CD4-positive, alpha-beta T cell (primary cell): ENCODE measurements around the gene AP1G1. TPM values are rescaled to one million over a fixed set of nuclear protein-coding genes. Genes with fewer than 3 reads are reported as not detected.
"Not testable (repeated sequence)": the region's sequence is repeated elsewhere in the genome, so short reads cannot be mapped to it uniquely, and the experiment has no call there.

ENCODE experiments used
- ATAC-seq: fragments of 200-7000 bp; cut with Tn5 transposase; one replicate; pipeline ENCODE4 v1.10.0; 2022; ENCODE audit warnings: mild to moderate bottlenecking; ENCODE audit not compliant: poor library complexity
- CTCF ChIA-PET: fragments of 350-600 bp; sonication (Branson Sonifier 250); formaldehyde crosslinking; loops from one replicate; lab custom pipeline; 2021; ENCODE audit warnings: antibody characterized with exemption, inconsistent platforms; lab: Charles Lee
- POLR2A ChIA-PET: fragments of 350-600 bp; sonication (Branson Sonifier 250); formaldehyde crosslinking; loops from one replicate; lab custom pipeline; 2021; ENCODE audit warnings: antibody characterized with exemption, inconsistent platforms; lab: Charles Lee
- DNase-seq, 14 experiments: peaks; one replicate each; pipeline ENCODE4 v3.0.0-alpha.2; 2013 to 2020; ENCODE audit warnings: mixed read lengths in 2 of 14
- H3K27ac ChIP-seq, 2 donors: one replicate each; pipeline versions ENCODE4 v1.5.1 to v1.7.0; 2013; ENCODE audit warnings: low read length in 2 of 2, low read depth in 1 of 2, mild to moderate bottlenecking in 1 of 2
- H3K27me3 ChIP-seq, 2 experiments: 1 replicate in 1 of 2; 2 replicates in 1 of 2; pipeline versions ENCODE4 v1.6.1 to v1.7.0; 2013; ENCODE audit warnings: low read length in 2 of 2, control low read depth in 1 of 2, mild to moderate bottlenecking in 1 of 2, moderate library complexity in 1 of 2; ENCODE audit not compliant: insufficient read depth in 2 of 2, control insufficient read depth in 1 of 2
- H3K36me3 ChIP-seq: one replicate; pipeline ENCODE4 v1.6.1; 2013; ENCODE audit warnings: low read length, control low read depth; ENCODE audit not compliant: insufficient read depth
- H3K4me1 ChIP-seq: one replicate; pipeline ENCODE4 v1.6.1; 2013; ENCODE audit warnings: low read length, control low read depth; ENCODE audit not compliant: insufficient read depth
- H3K4me3 ChIP-seq: one replicate; pipeline ENCODE4 v1.5.1; 2013; ENCODE audit warnings: mild to moderate bottlenecking, low read length, moderate library complexity
- H3K9me3 ChIP-seq, 2 experiments: 1 replicate in 1 of 2; 2 replicates in 1 of 2; pipeline versions ENCODE4 v1.6.1 to v1.7.0; 2013; ENCODE audit warnings: low read length in 2 of 2, mild to moderate bottlenecking in 2 of 2, control low read depth in 1 of 2, moderate library complexity in 1 of 2; ENCODE audit not compliant: control insufficient read depth in 1 of 2, insufficient read depth in 1 of 2
- H3K27ac Mint-ChIP-seq: one replicate; pipeline ENCODE4 v1.8.0; 2020; ENCODE audit warnings: mixed read lengths
- H3K27me3 Mint-ChIP-seq: one replicate; pipeline ENCODE4 v1.8.0; 2021; ENCODE audit warnings: mixed read lengths
- H3K36me3 Mint-ChIP-seq: one replicate; pipeline ENCODE4 v1.8.0; 2021; ENCODE audit warnings: low read depth, mixed read lengths
- H3K4me1 Mint-ChIP-seq: one replicate; pipeline ENCODE4 v1.8.0; 2021; ENCODE audit warnings: low read depth, mixed read lengths
- H3K4me3 Mint-ChIP-seq: one replicate; pipeline ENCODE4 v1.8.0; 2020; ENCODE audit warnings: mild to moderate bottlenecking, mixed read lengths
- H3K9me3 Mint-ChIP-seq: one replicate; pipeline ENCODE4 v1.8.0; 2020; ENCODE audit warnings: mixed read lengths
- CTCF ChIP-seq: fragments of 200-600 bp; IDR thresholded peaks from one replicate; pipeline ENCODE4 v1.8.0; 2022; ENCODE audit warnings: antibody characterized with exemption, mild to moderate bottlenecking
- intact Hi-C, 2 experiments: fragments of 100-400 bp; cut with DNase I in 1 of 2; cut with micrococcal nuclease in 1 of 2; formaldehyde crosslinking; loops; one replicate each; pipeline versions ENCODE4 v1.15.1 to v1.9.0; 2023 to 2025; cut with DNase I, micrococcal nuclease
- total RNA-seq, 174 experiments: library from RNA in 2 of 174; stranded (reverse) in 2 of 174; gene quantifications; one replicate each; pipeline ENCODE4 v1.2.3 and lab custom pipeline; 2021 to 2026

AP1G1 gene
- total RNA-seq, 2 experiments from 2014 or later, result 171 to 175 TPM

- no peak overlapping the region for H3K27ac Mint-ChIP-seq
- H3K4me1 Mint-ChIP-seq, result peaks cover 66% of the 10 kb centered on the region
- POLR2A ChIA-PET, result interaction anchor here (0.7 to 2.5 kb wide), 5 partner anchors 13 to 100 kb away, joined by 3 to 13 read pairs (median 3); partner anchors contain the start of genes AP1G1, IST1 and ZNF821
- Histone ChIP-seq H3K27ac (no peak overlapping the region), H3K27me3 (no peaks in the 10 kb centered on the region), H3K4me3 (no peak overlapping the region), H3K4me1 (peaks cover 45% of the 10 kb centered on the region), H3K36me3 (peaks cover 17% of the 10 kb centered on the region), H3K9me3 (no peaks in the 10 kb centered on the region)
- no peaks in the 10 kb centered on the region for H3K9me3 Mint-ChIP-seq
- peaks cover 47% of the 10 kb centered on the region for H3K36me3 Mint-ChIP-seq
- peak overlapping the region; percentile 9 for H3K4me3 Mint-ChIP-seq
- TF ChIP-seq CTCF, result no peak
- CTCF ChIA-PET, result interaction anchor here (0.6 kb wide), 1 partner anchor 26 kb away, joined by 4 read pairs; no protein-coding TSS in a partner anchor
- DNase-seq (no peak), ATAC-seq (no peak)
- intact Hi-C loops, result no loop called here
- H3K27me3 Mint-ChIP-seq, result no peaks in the 10 kb centered on the region
Measured at GRCh38 chr16:71794943-71795342, 13.7 kb downstream of the AP1G1 start.

GRCh38 chr16:71794018-71794417, 14.6 kb downstream of the AP1G1 start:
- Histone ChIP-seq H3K4me1 (peaks cover 43% of the 10 kb centered on the region), H3K9me3 (no peaks in the 10 kb centered on the region), H3K27me3 (no peaks in the 10 kb centered on the region), H3K27ac (no peak overlapping the region), H3K36me3 (peaks cover 20% of the 10 kb centered on the region), H3K4me3 (no peak overlapping the region)
- Mint-ChIP-seq H3K4me3 (no peak overlapping the region), H3K36me3 (peaks cover 47% of the 10 kb centered on the region), H3K4me1 (peaks cover 75% of the 10 kb centered on the region), H3K27ac (no peak overlapping the region), H3K9me3 (no peaks in the 10 kb centered on the region), H3K27me3 (no peaks in the 10 kb centered on the region)
- no peak for ATAC-seq
- intact Hi-C loops, result no loop called here
- ChIA-PET POLR2A (interaction anchor here (0.7 to 2.5 kb wide), 2 partner anchors 15 to 90 kb away, joined by 3 to 13 read pairs; partner anchors contain the start of genes AP1G1 and ZNF821), CTCF (no interaction called here)
- TF ChIP-seq CTCF, result no peak
- no peak for DNase-seq

GRCh38 chr16:71792176-71792575, 16.5 kb downstream of the AP1G1 start:
- H3K4me3 Mint-ChIP-seq, result peak overlapping the region; percentile 68
- H3K4me1 Mint-ChIP-seq, result peaks cover 89% of the 10 kb centered on the region

GRCh38 chr16:71790329-71790728, 18.3 kb downstream of the AP1G1 start:
- POLR2A ChIA-PET, H3K4me3 ChIP-seq, intact Hi-C loops, DNase-seq, ATAC-seq, H3K27me3 ChIP-seq, H3K9me3 ChIP-seq, H3K27ac ChIP-seq, H3K27me3 Mint-ChIP-seq, H3K9me3 Mint-ChIP-seq: not testable (repeated sequence)
- Mint-ChIP-seq H3K4me3 (peak overlapping the region; percentile 20), H3K36me3 (peaks cover 53% of the 10 kb centered on the region), H3K27ac (peak overlapping the region; percentile 44), H3K4me1 (peaks cover 72% of the 10 kb centered on the region)
- Histone ChIP-seq H3K36me3 (peaks cover 26% of the 10 kb centered on the region), H3K4me1 (peaks cover 29% of the 10 kb centered on the region)
- CTCF ChIA-PET, result interaction anchor here (0.7 kb wide), 1 partner anchor 330 kb away, joined by 3 read pairs; no protein-coding TSS in a partner anchor

More at GRCh38 chr16:71792176-71792575, 16.5 kb downstream of the AP1G1 start:
- Histone ChIP-seq H3K27ac (no peak overlapping the region), H3K9me3 (no peaks in the 10 kb centered on the region), H3K4me3 (no peak overlapping the region), H3K4me1 (peaks cover 40% of the 10 kb centered on the region), H3K36me3 (peaks cover 28% of the 10 kb centered on the region), H3K27me3 (no peaks in the 10 kb centered on the region)
- ATAC-seq (no peak), DNase-seq (no peak)
- H3K27me3 Mint-ChIP-seq, result no peaks in the 10 kb centered on the region
- H3K27ac Mint-ChIP-seq, result peak overlapping the region; percentile 31
- H3K9me3 Mint-ChIP-seq, result no peaks in the 10 kb centered on the region
- intact Hi-C loops, result no loop called here
- no peak for TF ChIP-seq CTCF
- ChIA-PET POLR2A (interaction anchor here (1.0 to 1.1 kb wide), 2 partner anchors 16 to 102 kb away, joined by 4 to 5 read pairs; partner anchors contain the start of gene AP1G1), CTCF (interaction anchor here (1.1 kb wide), 1 partner anchor 92 kb away, joined by 3 read pairs; the partner anchor contains the start of gene ZNF821)
- peaks cover 51% of the 10 kb centered on the region for H3K36me3 Mint-ChIP-seq
